HG02852 (cell line): ENCODE results near the gene CD300E.

Experiments
- ATAC-seq: cut with Tn5 transposase; IDR thresholded peaks from one replicate; pipeline ENCODE4 v1.9.1; 2021; ENCODE audit warnings: mild to moderate bottlenecking, moderate library complexity; ENCODE audit not compliant: unreplicated experiment

The CD300E gene

GRCh38 chr17:74569020-74570003, 54.2 kb downstream of the CD300E start:
- no peak for ATAC-seq

- no peak for ATAC-seq
Observed at GRCh38 chr17:74568106-74568873, 55.2 kb downstream of the CD300E start.

- ATAC-seq = no peak
Observed at GRCh38 chr17:74567397-74567796, 56.1 kb downstream of the CD300E start, which contains the start of gene CD300H. Gene CD300H (minus strand): TSS chr17:74567509.

GRCh38 chr17:74566132-74566753, 57.3 kb downstream of the CD300E start:
- ATAC-seq = no peak

DNA sequence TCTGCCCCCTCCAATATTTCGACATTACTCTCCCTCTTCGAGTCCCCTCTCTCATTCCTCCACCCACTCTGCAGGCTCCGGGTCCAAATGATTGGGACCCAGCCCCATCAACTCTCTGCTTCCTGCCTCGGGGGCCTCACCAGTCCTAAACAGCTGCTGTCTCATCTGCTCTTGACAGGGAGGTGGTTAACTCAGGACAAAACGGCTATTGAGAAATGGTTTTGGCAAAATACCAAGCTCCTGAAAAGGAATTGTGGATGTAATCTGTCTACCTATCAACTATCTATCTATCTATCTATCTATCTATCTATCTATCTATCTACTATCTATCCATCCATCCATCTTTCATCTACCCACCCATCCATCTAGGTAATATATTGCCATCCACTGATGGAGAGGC, 58.4 kb downstream of the CD300E start:
- ATAC-seq = no peak

GRCh38 chr17:74563358-74563757, 60.2 kb downstream of the CD300E start:
- ATAC-seq = no peak

DNA sequence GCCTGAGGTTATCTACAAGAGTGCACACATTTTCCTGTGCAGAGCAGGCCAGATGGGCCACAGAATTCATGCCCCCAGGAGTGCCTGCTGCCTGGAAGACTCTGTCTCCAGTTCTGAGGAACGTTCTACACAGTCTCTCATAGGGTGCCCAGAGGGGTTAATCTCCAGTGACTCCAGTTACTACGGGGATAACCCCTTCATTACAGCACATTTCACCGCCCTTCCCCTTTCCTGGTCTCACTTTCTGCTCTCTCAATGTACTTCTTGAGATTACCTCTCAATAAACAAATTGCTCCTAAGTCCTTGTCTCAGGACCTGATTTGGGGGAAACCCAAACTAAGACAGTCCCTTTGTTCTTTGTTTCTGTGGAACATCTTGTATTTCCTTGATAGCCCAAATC, 62.0 kb downstream of the CD300E start:
- no peak for ATAC-seq
